ENCODE results near the gene SLC29A3. TPM values are rescaled to one million over a fixed set of nuclear protein-coding genes. Genes with fewer than 3 reads are reported as not detected.
A peak's percentile ranks its signal among the peaks of the same experiment; 100 is the strongest.

Gene SLC29A3
- total RNA-seq, 1 experiment from 2014 or later: 5.9 TPM

GRCh38 chr10:71380841-71381240, 61.8 kb downstream of the SLC29A3 start:
- ATAC-seq: no peak
- H3K4me3 ChIP-seq (replicated peaks in 1 of 2; ENCODE audit: low read depth in 1 of 2, low read length in 2 of 2): no peak overlapping the region
- H3K4me2 ChIP-seq (ENCODE audit: low read length): no peak overlapping the region
- H3K36me3 ChIP-seq (ENCODE audit: control insufficient read depth in 1 of 2, insufficient read depth in 2 of 2, low read length in 2 of 2): no peaks in the 10 kb centered on the region
- H3K27me3 ChIP-seq (ENCODE audit: insufficient read depth, low read length): no peaks in the 10 kb centered on the region
- intact Hi-C loops (cut with micrococcal nuclease): loop anchor here (5.0 kb wide), 3 partner anchors 241 to 516 kb away; no protein-coding TSS in a partner anchor
- H3K9ac ChIP-seq (ENCODE audit: low read length): no peak overlapping the region
- H4K20me1 ChIP-seq (ENCODE audit: insufficient read depth): no peaks in the 10 kb centered on the region
- TF ChIP-seq POLR2A (IDR thresholded peaks at IDR 0.05; ENCODE audit: borderline replicate concordance, extremely low read depth, insufficient read depth, insufficient read length): no peak
- peak; percentile 34; the same call in 1 of the 2 replicates for TF ChIP-seq RAD21 (IDR thresholded peaks at IDR 0.05; ENCODE audit: low read depth)
- no peak for TF ChIP-seq MAX (IDR thresholded peaks at IDR 0.05)
- peaks cover 8 to 14% of the 10 kb centered on the region in 2 experiments; a peak in 3 of 4 replicates for H3K4me1 ChIP-seq (ENCODE audit: control insufficient read depth in 1 of 2, insufficient read depth in 2 of 2, low read length in 2 of 2)
- no peak for DNase-seq (ENCODE audit: low read depth, low spot score)
- H2AFZ ChIP-seq (ENCODE audit: low read depth, low read length, poor library complexity, severe bottlenecking): no peak overlapping the region
- no peaks in the 10 kb centered on the region for H3K9me2 ChIP-seq (ENCODE audit: insufficient read depth)
- ChIA-PET RAD21 (ENCODE audit: low non-redundant PET in 1 of 2, low total read pairs in 2 of 2, uncharacterized antibody in 2 of 2, unreplicated experiment in 2 of 2) (no interaction called here), CTCF (interaction anchor here (1.0 to 1.6 kb wide), 2 partner anchors 61 to 67 kb away, joined by 3 to 6 read pairs; partner anchors contain the start of gene SLC29A3), POLR2A (no interaction called here)
- BruUV-seq (replicated peaks): no TSS peak
- H3K27ac ChIP-seq (ENCODE audit: low read depth, low read length): no peak overlapping the region
- H3K9me3 ChIP-seq (ENCODE audit: control insufficient read depth in 1 of 2, insufficient read depth in 1 of 2, low read depth in 1 of 2, low read length in 2 of 2): no peaks in the 10 kb centered on the region
- H3K79me2 ChIP-seq (ENCODE audit: insufficient read depth, low read length): no peaks in the 10 kb centered on the region

- TF ChIP-seq MAX (IDR thresholded peaks at IDR 0.05): no peak
- no peak for TF ChIP-seq FOSL1 (IDR thresholded peaks at IDR 0.05; ENCODE audit: low read depth)
- no peak for TF ChIP-seq POLR2AphosphoS5 (IDR thresholded peaks at IDR 0.05; ENCODE audit: low read depth, low read length)
- Histone ChIP-seq H3K4me3 (replicated peaks in 1 of 2; ENCODE audit: low read depth in 1 of 2, low read length in 2 of 2) (no peak overlapping the region), H3K4me2 (ENCODE audit: low read length) (no peak overlapping the region), H3K9me2 (ENCODE audit: insufficient read depth) (no peaks in the 10 kb centered on the region), H2AFZ (ENCODE audit: low read depth, low read length, poor library complexity, severe bottlenecking) (no peak overlapping the region), H3K27ac (ENCODE audit: low read depth, low read length) (no peak overlapping the region), H4K20me1 (ENCODE audit: insufficient read depth) (no peaks in the 10 kb centered on the region), H3K9me3 (ENCODE audit: control insufficient read depth in 1 of 2, insufficient read depth in 1 of 2, low read depth in 1 of 2, low read length in 2 of 2) (no peaks in the 10 kb centered on the region), H3K4me1 (ENCODE audit: control insufficient read depth in 1 of 2, insufficient read depth in 2 of 2, low read length in 2 of 2) (peaks cover 6 to 12% of the 10 kb centered on the region in 2 experiments; a peak in 3 of 4 replicates), H3K9ac (ENCODE audit: low read length) (no peak overlapping the region), H3K27me3 (ENCODE audit: insufficient read depth, low read length) (no peaks in the 10 kb centered on the region), H3K36me3 (ENCODE audit: control insufficient read depth in 1 of 2, insufficient read depth in 2 of 2, low read length in 2 of 2) (no peaks in the 10 kb centered on the region), H3K79me2 (ENCODE audit: insufficient read depth, low read length) (no peaks in the 10 kb centered on the region)
- no peak for ATAC-seq
- intact Hi-C loops (cut with micrococcal nuclease): loop anchor here (5.0 kb wide), 3 partner anchors 241 to 516 kb away; no protein-coding TSS in a partner anchor
- no TSS peak for BruUV-seq (replicated peaks)
- ChIA-PET CTCF (interaction anchor here (1.0 to 1.6 kb wide), 2 partner anchors 62 to 68 kb away, joined by 3 to 6 read pairs; partner anchors contain the start of gene SLC29A3), RAD21 (ENCODE audit: low non-redundant PET in 1 of 2, low total read pairs in 2 of 2, uncharacterized antibody in 2 of 2, unreplicated experiment in 2 of 2) (no interaction called here), POLR2A (no interaction called here)
- DNase-seq (ENCODE audit: low read depth, low spot score): no peak
These were observed 62.6 kb downstream of the SLC29A3 start for GRCh38 chr10:71381611-71382010.
